Osteoblast (primary cell): Measurements from ENCODE around the gene RABGAP1L. TPM values are rescaled to one million over a fixed set of nuclear protein-coding genes. Genes with fewer than 3 reads are reported as not detected.

Experiments
- DNase-seq: peaks from one replicate; pipeline ENCODE4 v3.0.0; 2011; ENCODE audit warnings: low spot score, mixed read lengths; ENCODE audit not compliant: insufficient read length; ENCODE audit errors: missing footprints
- H2AFZ ChIP-seq: 2 replicates; pipeline ENCODE4 v1.6.0; 2011; ENCODE audit warnings: mild to moderate bottlenecking, low read length
- H3K27ac ChIP-seq: 2 replicates; pipeline ENCODE4 v1.5.1; 2011; ENCODE audit warnings: mild to moderate bottlenecking, low read depth, low read length, moderate library complexity
- H3K27me3 ChIP-seq: 2 replicates; pipeline ENCODE4 v1.6.0; 2012; ENCODE audit warnings: mild to moderate bottlenecking, control low read depth, inconsistent platforms, low read length, moderate library complexity; ENCODE audit not compliant: insufficient read depth
- H3K36me3 ChIP-seq: 2 replicates; pipeline ENCODE4 v1.5.1; 2011; ENCODE audit warnings: mild to moderate bottlenecking, low read length, control low read depth, moderate library complexity; ENCODE audit not compliant: insufficient read depth
- H3K4me1 ChIP-seq: 2 replicates; pipeline ENCODE4 v1.5.1; 2011; ENCODE audit warnings: mild to moderate bottlenecking, low read length, control low read depth, moderate library complexity; ENCODE audit not compliant: insufficient read depth
- H3K4me2 ChIP-seq: 2 replicates; pipeline ENCODE4 v1.6.0; 2011; ENCODE audit warnings: mild to moderate bottlenecking, low read length; ENCODE audit not compliant: insufficient read depth
- H3K4me3 ChIP-seq: fragments of 200-600 bp; sonication (generic); 3 replicates; pipeline ENCODE4 v1.5.1; 2012; ENCODE audit warnings: mild to moderate bottlenecking, low read length, inconsistent platforms; ENCODE audit not compliant: insufficient read depth
- H3K79me2 ChIP-seq: 2 replicates; pipeline ENCODE4 v1.6.0; 2012; ENCODE audit warnings: mild to moderate bottlenecking, low read length, control low read depth, inconsistent platforms; ENCODE audit not compliant: insufficient read depth
- H3K9me3 ChIP-seq: 2 replicates; pipeline ENCODE4 v1.5.1; 2011; ENCODE audit warnings: low read depth, low read length, control low read depth
- H4K20me1 ChIP-seq: 2 replicates; pipeline ENCODE4 v1.6.0; 2012; ENCODE audit warnings: mild to moderate bottlenecking, low read length, control low read depth; ENCODE audit not compliant: insufficient read depth
- total RNA-seq: library from RNA; depleted of rRNA; stranded (reverse); fragments of >200 nt; gene quantifications from 2 replicates; pipeline ENCODE4 v1.2.3, GENCODE V29; 2012
- TF ChIP-seq, protein P1 (sequence below): IDR thresholded peaks from 2 replicates; pipeline ENCODE4 v1.5.1; 2011; ENCODE audit warnings: mild to moderate bottlenecking, low read depth, low read length, moderate library complexity; ENCODE audit errors: extremely low read depth

Gene RABGAP1L
- total RNA-seq, 1 donor, result 30.0 TPM

DNA sequence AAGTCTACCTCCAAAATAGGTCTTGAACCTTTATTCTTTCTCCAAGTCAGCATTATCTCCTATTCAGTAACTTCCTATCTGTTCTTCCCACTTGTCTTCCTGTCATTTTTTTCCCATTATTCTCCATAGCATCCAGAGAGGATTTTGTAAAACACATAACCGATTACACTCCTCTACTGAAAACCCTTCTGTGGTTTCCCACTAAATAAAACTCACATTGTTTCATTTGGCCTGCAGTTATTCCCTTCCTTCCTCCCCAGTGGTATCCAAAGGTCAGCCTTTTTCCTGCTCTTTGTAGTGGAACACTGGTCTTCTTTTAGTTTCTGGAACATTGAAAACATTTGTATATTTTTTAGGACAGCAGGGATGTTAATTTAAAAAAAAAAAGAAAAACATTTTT is 554.5 kb downstream of the RABGAP1L start:
- Histone ChIP-seq H3K27ac (no peak overlapping the region), H3K4me2 (no peak overlapping the region), H2AFZ (no peak overlapping the region), H4K20me1 (no peaks in the 10 kb centered on the region), H3K4me1 (no peaks in the 10 kb centered on the region), H3K9me3 (no peaks in the 10 kb centered on the region), H3K4me3 (no peak overlapping the region), H3K27me3 (no peaks in the 10 kb centered on the region), H3K79me2 (no peaks in the 10 kb centered on the region), H3K36me3 (no peaks in the 10 kb centered on the region)
- DNase-seq, result no peak
- TF ChIP-seq, protein P1, sequence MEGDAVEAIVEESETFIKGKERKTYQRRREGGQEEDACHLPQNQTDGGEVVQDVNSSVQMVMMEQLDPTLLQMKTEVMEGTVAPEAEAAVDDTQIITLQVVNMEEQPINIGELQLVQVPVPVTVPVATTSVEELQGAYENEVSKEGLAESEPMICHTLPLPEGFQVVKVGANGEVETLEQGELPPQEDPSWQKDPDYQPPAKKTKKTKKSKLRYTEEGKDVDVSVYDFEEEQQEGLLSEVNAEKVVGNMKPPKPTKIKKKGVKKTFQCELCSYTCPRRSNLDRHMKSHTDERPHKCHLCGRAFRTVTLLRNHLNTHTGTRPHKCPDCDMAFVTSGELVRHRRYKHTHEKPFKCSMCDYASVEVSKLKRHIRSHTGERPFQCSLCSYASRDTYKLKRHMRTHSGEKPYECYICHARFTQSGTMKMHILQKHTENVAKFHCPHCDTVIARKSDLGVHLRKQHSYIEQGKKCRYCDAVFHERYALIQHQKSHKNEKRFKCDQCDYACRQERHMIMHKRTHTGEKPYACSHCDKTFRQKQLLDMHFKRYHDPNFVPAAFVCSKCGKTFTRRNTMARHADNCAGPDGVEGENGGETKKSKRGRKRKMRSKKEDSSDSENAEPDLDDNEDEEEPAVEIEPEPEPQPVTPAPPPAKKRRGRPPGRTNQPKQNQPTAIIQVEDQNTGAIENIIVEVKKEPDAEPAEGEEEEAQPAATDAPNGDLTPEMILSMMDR, result no peak

DNA sequence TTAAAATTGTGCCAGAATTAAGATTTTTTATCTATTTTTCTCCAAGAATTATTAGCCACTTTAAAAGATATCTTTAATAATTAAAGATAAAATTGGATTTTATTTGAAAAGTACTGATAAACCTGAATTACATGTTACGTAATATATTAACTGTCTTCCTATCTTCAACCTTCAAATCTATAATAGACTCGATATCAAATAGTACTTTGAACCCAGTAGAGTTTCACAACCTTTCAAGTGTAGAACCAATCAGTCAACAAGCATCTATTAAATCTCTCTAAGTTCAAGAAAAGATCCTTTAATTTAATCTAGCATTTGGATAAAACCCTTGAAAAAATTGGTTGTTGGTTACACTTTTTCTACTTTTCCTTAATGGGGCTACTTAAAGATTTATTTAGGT is 559.9 kb downstream of the RABGAP1L start:
- Histone ChIP-seq H3K79me2 (no peaks in the 10 kb centered on the region), H3K4me1 (no peaks in the 10 kb centered on the region), H3K4me3 (no peak overlapping the region), H4K20me1 (no peaks in the 10 kb centered on the region), H3K36me3 (no peaks in the 10 kb centered on the region), H3K27me3 (no peaks in the 10 kb centered on the region), H3K4me2 (no peak overlapping the region), H3K27ac (no peak overlapping the region), H2AFZ (no peak overlapping the region), H3K9me3 (no peaks in the 10 kb centered on the region)
- DNase-seq, result no peak
- TF ChIP-seq, protein P1, result no peak

DNA sequence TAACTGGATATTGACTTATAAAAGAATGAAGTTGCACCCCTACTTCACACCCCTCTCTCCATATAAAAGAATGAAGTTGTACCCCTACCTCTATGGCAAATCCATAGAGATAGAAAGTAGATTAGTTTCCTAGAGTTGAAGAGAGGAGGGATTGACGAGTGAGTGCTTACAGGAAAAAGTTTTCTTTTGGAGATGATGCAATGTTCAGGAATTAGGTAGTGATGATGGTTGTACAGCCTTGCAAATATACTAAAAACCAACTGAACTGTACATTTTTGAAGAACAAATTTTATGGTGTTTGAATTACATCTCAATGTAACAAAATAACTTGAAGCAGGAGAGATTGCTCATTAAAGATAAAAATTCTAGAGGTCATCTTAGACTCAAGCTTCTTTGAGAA is 561.3 kb downstream of the RABGAP1L start:
- Histone ChIP-seq H3K36me3 (no peaks in the 10 kb centered on the region), H3K4me1 (no peaks in the 10 kb centered on the region)

DNA sequence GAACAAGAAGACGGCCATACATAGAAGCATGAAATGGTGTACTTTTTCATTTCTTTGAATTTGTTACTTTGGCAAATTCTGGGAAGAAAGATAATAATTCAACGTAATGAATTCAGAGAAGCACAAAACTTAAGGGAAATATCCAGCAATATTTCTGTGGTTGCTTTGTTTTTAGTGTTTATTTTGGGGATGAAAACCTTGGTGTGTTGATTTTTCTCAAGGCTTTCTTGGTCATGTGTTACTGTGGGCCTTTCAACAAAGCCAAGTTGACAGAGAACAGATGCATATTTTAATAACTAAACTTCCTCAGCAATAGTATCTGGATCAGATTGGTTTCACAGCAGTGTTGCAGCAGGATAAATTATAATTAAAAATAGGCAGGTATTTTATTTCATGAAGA is 561.9 kb downstream of the RABGAP1L start:
- Histone ChIP-seq H2AFZ (no peak overlapping the region), H4K20me1 (no peaks in the 10 kb centered on the region), H3K27me3 (no peaks in the 10 kb centered on the region), H3K4me3 (no peak overlapping the region), H3K4me2 (no peak overlapping the region), H3K9me3 (no peaks in the 10 kb centered on the region), H3K79me2 (no peaks in the 10 kb centered on the region), H3K27ac (no peak overlapping the region), H3K4me1 (no peaks in the 10 kb centered on the region), H3K36me3 (no peaks in the 10 kb centered on the region)
- no peak for DNase-seq
- TF ChIP-seq, protein P1, result no peak

More for the DNA sequence above, 561.3 kb downstream of the RABGAP1L start:
- no peak for DNase-seq
- Histone ChIP-seq H3K9me3 (no peaks in the 10 kb centered on the region), H3K4me3 (no peak overlapping the region), H2AFZ (no peak overlapping the region), H4K20me1 (no peaks in the 10 kb centered on the region), H3K79me2 (no peaks in the 10 kb centered on the region), H3K4me2 (no peak overlapping the region), H3K27me3 (no peaks in the 10 kb centered on the region), H3K27ac (no peak overlapping the region)
- TF ChIP-seq, protein P1, result no peak
